CMK (cell line): ENCODE measurements around the gene AQP3.
"Not testable (repeated sequence)": the region's sequence is repeated elsewhere in the genome, so short reads cannot be mapped to it uniquely, and the experiment has no call there.

Experiments used
- DNase-seq: peaks from one replicate; pipeline ENCODE4 v3.0.0-alpha.2; 2010; ENCODE audit warnings: low read depth

Gene AQP3

GRCh38 chr9:33414268-33414667 is 33.1 kb downstream of the AQP3 start:
- DNase-seq = no peak

- no peak for DNase-seq
These were observed 39.3 kb downstream of the AQP3 start for GRCh38 chr9:33408087-33408486.

GRCh38 chr9:33407061-33407460 is 40.3 kb downstream of the AQP3 start:
- no peak for DNase-seq

GRCh38 chr9:33404788-33405362 is 42.5 kb downstream of the AQP3 start:
- DNase-seq = no peak

- no peak for DNase-seq
These were observed 43.2 kb downstream of the AQP3 start for GRCh38 chr9:33403941-33404787.

- not testable (repeated sequence) for DNase-seq
These were observed 45.0 kb downstream of the AQP3 start, which contains the start of gene AQP7 for GRCh38 chr9:33402371-33402770. AQP7 (minus strand) TSS chr9:33402568; CDS start chr9:33401262, 1,306 bp downstream.

- DNase-seq = not testable (repeated sequence)
These were observed 45.6 kb downstream of the AQP3 start for GRCh38 chr9:33401809-33402208.

- DNase-seq = not testable (repeated sequence)
These were observed 48.3 kb downstream of the AQP3 start for GRCh38 chr9:33399047-33399446.

- DNase-seq = not testable (repeated sequence)
These were observed 49.6 kb downstream of the AQP3 start for GRCh38 chr9:33397801-33398200.

GRCh38 chr9:33395159-33395879 is 52.1 kb downstream of the AQP3 start:
- DNase-seq = not testable (repeated sequence)

GRCh38 chr9:33393986-33394385 is 53.4 kb downstream of the AQP3 start:
- DNase-seq = not testable (repeated sequence)

GRCh38 chr9:33393581-33393980 is 53.8 kb downstream of the AQP3 start:
- no peak for DNase-seq

GRCh38 chr9:33392591-33393021 is 54.8 kb downstream of the AQP3 start:
- DNase-seq = not testable (repeated sequence)
